ENCODE results near the gene ITFG1.

GRCh38 chr16:47323241-47323640, 137.6 kb downstream of the ITFG1 start:
- TF ChIP-seq CTCF (conservative IDR thresholded peaks at IDR 0.05; ENCODE audit: low read depth, low read length): peak; percentile 26; the same call in 1 of the 2 replicates
- no peak for TF ChIP-seq EZH2phosphoT487 (IDR thresholded peaks at IDR 0.05; ENCODE audit: borderline replicate concordance, low read length)
- no peak for TF ChIP-seq EZH2 (IDR thresholded peaks at IDR 0.05; ENCODE audit: low read length, unreplicated experiment)

Data from PC-3 (cell line).